GM23338 (cell line): ENCODE results near the gene BMPR2. TPM values are rescaled to one million over a fixed set of nuclear protein-coding genes. Genes with fewer than 3 reads are reported as not detected.
"Not testable (repeated sequence)": the region's sequence is repeated elsewhere in the genome, so short reads cannot be mapped to it uniquely, and the experiment has no call there.

Experiments
- ATAC-seq: fragments of 200-7000 bp; cut with Tn5 transposase; 3 replicates; pipeline ENCODE4 v1.9.1; 2020
- DNase-seq: peaks from one replicate; pipeline ENCODE4 v3.0.0-alpha.2; 2015; ENCODE audit warnings: low spot score
- H2AFZ ChIP-seq: fragments of 200-600 bp; sonication (generic); 2 replicates; pipeline ENCODE4 v1.8.0; 2016; ENCODE audit warnings: antibody characterized with exemption, mild to moderate bottlenecking, moderate library complexity
- H3F3A ChIP-seq: fragments of 200-600 bp; sonication (generic); replicated peaks from 2 replicates; pipeline ENCODE4 v1.8.0; 2017; ENCODE audit warnings: antibody characterized with exemption, mixed run types, low read depth
- H3K27ac ChIP-seq: fragments of 200-600 bp; sonication (generic); 2 replicates; pipeline ENCODE4 v1.6.1; 2016; ENCODE audit warnings: low read depth
- H3K27me3 ChIP-seq: fragments of 200-600 bp; sonication (generic); 2 replicates; pipeline ENCODE4 v1.8.0; 2016; ENCODE audit warnings: mild to moderate bottlenecking, mixed run types, moderate library complexity; ENCODE audit not compliant: insufficient read depth
- H3K36me3 ChIP-seq: fragments of 200-600 bp; sonication (generic); 2 replicates; pipeline ENCODE4 v1.8.0; 2016; ENCODE audit warnings: mild to moderate bottlenecking; ENCODE audit not compliant: insufficient read depth
- H3K4me1 ChIP-seq: fragments of 200-600 bp; sonication (generic); 2 replicates; pipeline ENCODE4 v1.8.0; 2016; ENCODE audit warnings: mild to moderate bottlenecking, moderate library complexity; ENCODE audit not compliant: insufficient read depth
- H3K4me2 ChIP-seq: fragments of 200-600 bp; sonication (generic); 2 replicates; pipeline ENCODE4 v1.7.1; 2017; ENCODE audit warnings: mixed run types
- H3K4me3 ChIP-seq: fragments of 200-600 bp; sonication (generic); 2 replicates; pipeline ENCODE4 v1.6.1; 2016; ENCODE audit warnings: mixed run types
- H3K79me2 ChIP-seq: fragments of 200-600 bp; sonication (generic); replicated peaks from 2 replicates; pipeline ENCODE4 v1.8.0; 2017; ENCODE audit warnings: mild to moderate bottlenecking; ENCODE audit not compliant: insufficient read depth
- H3K9me2 ChIP-seq: fragments of 200-600 bp; sonication (generic); 2 replicates; pipeline ENCODE4 v1.8.0; 2017; ENCODE audit not compliant: insufficient read depth
- H4K20me1 ChIP-seq: fragments of 200-600 bp; sonication (generic); replicated peaks from 2 replicates; pipeline ENCODE4 v1.8.0; 2017; ENCODE audit warnings: mild to moderate bottlenecking; ENCODE audit not compliant: insufficient read depth
- H3K27ac Mint-ChIP-seq: 2 replicates; pipeline ENCODE4 v1.8.0; 2020; ENCODE audit warnings: inconsistent platforms, mild to moderate bottlenecking, moderate library complexity, mixed read lengths
- H3K27me3 Mint-ChIP-seq: 3 replicates; pipeline ENCODE4 v1.8.0; 2022; ENCODE audit warnings: low read depth, mild to moderate bottlenecking, moderate library complexity, mixed read lengths, inconsistent platforms; ENCODE audit not compliant: insufficient read depth, poor library complexity
- H3K36me3 Mint-ChIP-seq: 3 replicates; pipeline ENCODE4 v1.8.0; 2021; ENCODE audit warnings: low read depth, mild to moderate bottlenecking, inconsistent platforms, moderate library complexity, mixed read lengths
- H3K4me1 Mint-ChIP-seq: 3 replicates; pipeline ENCODE4 v1.8.0; 2020; ENCODE audit warnings: mild to moderate bottlenecking, inconsistent platforms, mixed read lengths
- H3K4me3 Mint-ChIP-seq: 3 replicates; pipeline ENCODE4 v1.8.0; 2021; ENCODE audit warnings: moderate library complexity, mild to moderate bottlenecking, inconsistent platforms, mixed read lengths
- H3K9me3 Mint-ChIP-seq: 3 replicates; pipeline ENCODE4 v1.8.0; 2020; ENCODE audit warnings: moderate library complexity, mild to moderate bottlenecking, inconsistent platforms, mixed read lengths
- EZH2 ChIP-seq: fragments of 200-600 bp; sonication (generic); IDR thresholded peaks from one replicate; pipeline ENCODE4 v1.8.0; 2017; ENCODE audit warnings: antibody characterized with exemption, mild to moderate bottlenecking, low read depth; ENCODE audit not compliant: unreplicated experiment
- EZH2phosphoT487 ChIP-seq: fragments of 200-600 bp; sonication (generic); IDR thresholded peaks from one replicate; pipeline ENCODE4 v1.8.1; 2018; ENCODE audit warnings: antibody characterized with exemption; ENCODE audit not compliant: unreplicated experiment
- NANOG ChIP-seq: IDR thresholded peaks from 2 replicates; pipeline ENCODE4 v1.6.1; 2016; ENCODE audit warnings: antibody characterized with exemption, borderline replicate concordance
- STAT1 ChIP-seq: IDR thresholded peaks from one replicate; pipeline ENCODE4 v1.6.1; 2016; ENCODE audit warnings: antibody characterized with exemption; ENCODE audit not compliant: unreplicated experiment
- ZNF462 ChIP-seq: fragments of 250-450 bp; sonication (Bioruptor Pico); IDR thresholded peaks from 2 replicates; pipeline ENCODE4 v1.5.0; 2020; ENCODE audit warnings: mild to moderate bottlenecking, moderate library complexity
- polyA plus RNA-seq: library from polyadenylated mRNA; unstranded; fragments of >200 nt; fragmentation: Nextera tagmentation; extraction: Ambion mirVana; gene quantifications from 2 replicates; pipeline ENCODE4 v1.2.1, GENCODE V29; 2016
- total RNA-seq: library from RNA; depleted of rRNA; stranded (reverse); fragments of >200 nt; shearing (Covaris generic); gene quantifications from 2 replicates; pipeline ENCODE4 v1.2.3, GENCODE V29; 2014
- TF ChIP-seq, protein P1 (sequence below), 2 experiments: fragments of 200-600 bp in 1 of 2; sonication (generic) in 1 of 2; conservative IDR thresholded peaks; 2 replicates each; pipeline versions ENCODE4 v1.5.1 to v1.6.1; 2016 to 2017; ENCODE audit warnings: antibody characterized with exemption in 2 of 2, low read depth in 2 of 2, mild to moderate bottlenecking in 2 of 2, moderate library complexity in 1 of 2

Gene BMPR2
- total and polyA plus RNA-seq, 2 experiments from 2014 or later = 6.7 to 21.6 TPM

DNA sequence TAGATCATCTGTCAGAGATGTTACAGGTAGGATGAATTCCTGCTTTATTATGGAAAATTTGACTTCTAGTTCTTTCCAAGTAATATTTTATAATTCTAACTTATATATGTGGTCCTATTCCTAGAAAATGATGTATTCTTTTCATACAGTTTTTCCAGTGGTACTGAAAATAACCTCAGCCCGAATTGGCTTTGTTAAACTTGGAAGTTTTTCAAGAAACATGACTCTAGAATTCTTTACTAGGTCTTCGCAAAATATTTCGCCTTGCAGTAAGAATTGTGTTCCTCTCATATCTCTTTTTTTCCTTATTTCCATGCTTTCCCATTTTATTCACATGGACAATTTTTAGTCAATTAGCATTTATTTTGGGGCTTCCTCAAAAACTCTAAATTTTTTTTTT is 60.5 kb downstream of the BMPR2 start:
- H4K20me1 ChIP-seq = peaks cover 5% of the 10 kb centered on the region
- Mint-ChIP-seq H3K4me1 (peaks cover 4% of the 10 kb centered on the region; the same call in 2 of the 3 replicates), H3K9me3 (peaks cover 12% of the 10 kb centered on the region; the same call in 2 of the 3 replicates), H3K27ac (no peak overlapping the region), H3K4me3 (no peak overlapping the region), H3K27me3 (peaks cover 4% of the 10 kb centered on the region), H3K36me3 (peaks cover 13% of the 10 kb centered on the region; the same call in 2 of the 3 replicates)
- peaks cover 7% of the 10 kb centered on the region for H3K4me1 ChIP-seq
- no peaks in the 10 kb centered on the region for H3K36me3 ChIP-seq
- DNase-seq = no peak
- no peaks in the 10 kb centered on the region for H3K9me2 ChIP-seq
- no peak overlapping the region for H3K27ac ChIP-seq
- no peak overlapping the region for H3K4me2 ChIP-seq
- no peaks in the 10 kb centered on the region for H3K27me3 ChIP-seq
- ATAC-seq = no peak
- no peaks in the 10 kb centered on the region for H3F3A ChIP-seq
- peaks cover 42% of the 10 kb centered on the region for H3K79me2 ChIP-seq
- TF ChIP-seq STAT1 (no peak), EZH2 (no peak), NANOG (no peak), EZH2phosphoT487 (no peak)
- TF ChIP-seq, protein P1, sequence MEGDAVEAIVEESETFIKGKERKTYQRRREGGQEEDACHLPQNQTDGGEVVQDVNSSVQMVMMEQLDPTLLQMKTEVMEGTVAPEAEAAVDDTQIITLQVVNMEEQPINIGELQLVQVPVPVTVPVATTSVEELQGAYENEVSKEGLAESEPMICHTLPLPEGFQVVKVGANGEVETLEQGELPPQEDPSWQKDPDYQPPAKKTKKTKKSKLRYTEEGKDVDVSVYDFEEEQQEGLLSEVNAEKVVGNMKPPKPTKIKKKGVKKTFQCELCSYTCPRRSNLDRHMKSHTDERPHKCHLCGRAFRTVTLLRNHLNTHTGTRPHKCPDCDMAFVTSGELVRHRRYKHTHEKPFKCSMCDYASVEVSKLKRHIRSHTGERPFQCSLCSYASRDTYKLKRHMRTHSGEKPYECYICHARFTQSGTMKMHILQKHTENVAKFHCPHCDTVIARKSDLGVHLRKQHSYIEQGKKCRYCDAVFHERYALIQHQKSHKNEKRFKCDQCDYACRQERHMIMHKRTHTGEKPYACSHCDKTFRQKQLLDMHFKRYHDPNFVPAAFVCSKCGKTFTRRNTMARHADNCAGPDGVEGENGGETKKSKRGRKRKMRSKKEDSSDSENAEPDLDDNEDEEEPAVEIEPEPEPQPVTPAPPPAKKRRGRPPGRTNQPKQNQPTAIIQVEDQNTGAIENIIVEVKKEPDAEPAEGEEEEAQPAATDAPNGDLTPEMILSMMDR (conservative IDR thresholded peaks at IDR 0.05; ENCODE audit: low read depth in 2 of 2) = no peak
- no peak overlapping the region for H2AFZ ChIP-seq
- no peak overlapping the region for H3K4me3 ChIP-seq

GRCh38 chr2:202440117-202440516 is 64.0 kb downstream of the BMPR2 start:
- H3K36me3 ChIP-seq, H4K20me1 ChIP-seq, H3K4me1 Mint-ChIP-seq, H3K27ac ChIP-seq, H3K9me2 ChIP-seq, H3K4me3 Mint-ChIP-seq, H3K4me2 ChIP-seq, H3K27ac Mint-ChIP-seq, DNase-seq, H3K4me3 ChIP-seq, H3K27me3 ChIP-seq, H3F3A ChIP-seq, H3K27me3 Mint-ChIP-seq, H3K4me1 ChIP-seq, H2AFZ ChIP-seq, ATAC-seq: not testable (repeated sequence)
- peaks cover 59% of the 10 kb centered on the region for H3K79me2 ChIP-seq
- H3K9me3 Mint-ChIP-seq = peaks cover 12% of the 10 kb centered on the region; the same call in 2 of the 3 replicates
- H3K36me3 Mint-ChIP-seq = peaks cover 13% of the 10 kb centered on the region; the same call in 2 of the 3 replicates

GRCh38 chr2:202442882-202443281 is 66.8 kb downstream of the BMPR2 start:
- H3K4me3 Mint-ChIP-seq = no peak overlapping the region
- H2AFZ ChIP-seq = no peak overlapping the region
- H3K9me3 Mint-ChIP-seq = peaks cover 12% of the 10 kb centered on the region; the same call in 2 of the 3 replicates
- no peaks in the 10 kb centered on the region for H3K27me3 ChIP-seq
- H4K20me1 ChIP-seq = no peaks in the 10 kb centered on the region
- H3K4me2 ChIP-seq = no peak overlapping the region
- peaks cover 59% of the 10 kb centered on the region for H3K79me2 ChIP-seq
- no peak overlapping the region for H3K4me3 ChIP-seq
- no peaks in the 10 kb centered on the region for H3K9me2 ChIP-seq
- peaks cover 4% of the 10 kb centered on the region; the same call in 2 of the 3 replicates for H3K4me1 Mint-ChIP-seq
- DNase-seq (no peak), ATAC-seq (no peak)
- no peak overlapping the region for H3K27ac ChIP-seq
- peaks cover 7% of the 10 kb centered on the region for H3K4me1 ChIP-seq
- H3K36me3 ChIP-seq = no peaks in the 10 kb centered on the region
- H3K36me3 Mint-ChIP-seq = peaks cover 15% of the 10 kb centered on the region; the same call in 2 of the 3 replicates
- no peaks in the 10 kb centered on the region for H3F3A ChIP-seq
- no peak overlapping the region for H3K27ac Mint-ChIP-seq
- peaks cover 6% of the 10 kb centered on the region for H3K27me3 Mint-ChIP-seq
- TF ChIP-seq ZNF462 (CRISPR knock-in tag) (no peak), EZH2 (no peak), EZH2phosphoT487 (no peak)
- TF ChIP-seq, protein P1 (conservative IDR thresholded peaks at IDR 0.05; ENCODE audit: low read depth in 2 of 2) = no peak
